ENCODE data around the gene COA1. TPM values are rescaled to one million over a fixed set of nuclear protein-coding genes. Genes with fewer than 3 reads are reported as not detected.

COA1 gene
- polyA plus RNA-seq, 1 donor (not counting 4 experiments of a cell fraction or from before 2014, with no cell fraction given) = 32.2 TPM

DNA sequence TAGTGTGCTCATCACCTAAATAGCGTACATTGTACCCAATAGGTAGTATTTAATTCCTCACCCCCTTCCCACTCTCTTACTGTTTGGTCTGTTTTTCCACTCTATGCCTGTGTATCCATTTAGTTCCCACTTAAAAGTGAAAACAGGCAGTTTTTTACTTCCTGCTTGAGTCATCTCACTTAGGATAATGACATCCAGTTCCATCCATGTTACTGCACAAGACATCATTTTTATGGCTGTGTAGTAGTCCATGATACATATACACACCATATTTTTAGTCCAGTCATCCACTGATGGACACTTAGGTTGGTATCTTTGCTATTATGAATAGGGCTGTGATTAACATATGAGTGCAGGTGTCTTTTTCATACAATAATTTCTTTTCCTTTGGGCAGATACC lies 136.3 kb downstream of the COA1 start:
- TF ChIP-seq, protein P1, sequence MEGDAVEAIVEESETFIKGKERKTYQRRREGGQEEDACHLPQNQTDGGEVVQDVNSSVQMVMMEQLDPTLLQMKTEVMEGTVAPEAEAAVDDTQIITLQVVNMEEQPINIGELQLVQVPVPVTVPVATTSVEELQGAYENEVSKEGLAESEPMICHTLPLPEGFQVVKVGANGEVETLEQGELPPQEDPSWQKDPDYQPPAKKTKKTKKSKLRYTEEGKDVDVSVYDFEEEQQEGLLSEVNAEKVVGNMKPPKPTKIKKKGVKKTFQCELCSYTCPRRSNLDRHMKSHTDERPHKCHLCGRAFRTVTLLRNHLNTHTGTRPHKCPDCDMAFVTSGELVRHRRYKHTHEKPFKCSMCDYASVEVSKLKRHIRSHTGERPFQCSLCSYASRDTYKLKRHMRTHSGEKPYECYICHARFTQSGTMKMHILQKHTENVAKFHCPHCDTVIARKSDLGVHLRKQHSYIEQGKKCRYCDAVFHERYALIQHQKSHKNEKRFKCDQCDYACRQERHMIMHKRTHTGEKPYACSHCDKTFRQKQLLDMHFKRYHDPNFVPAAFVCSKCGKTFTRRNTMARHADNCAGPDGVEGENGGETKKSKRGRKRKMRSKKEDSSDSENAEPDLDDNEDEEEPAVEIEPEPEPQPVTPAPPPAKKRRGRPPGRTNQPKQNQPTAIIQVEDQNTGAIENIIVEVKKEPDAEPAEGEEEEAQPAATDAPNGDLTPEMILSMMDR (optimal IDR thresholded peaks at IDR 0.05 in 1 of 3, IDR thresholded peaks at IDR 0.05 in 1 of 3, conservative IDR thresholded peaks at IDR 0.05 in 1 of 3; ENCODE audit: extremely low read depth in 1 of 3, insufficient read depth in 2 of 3, low read length in 3 of 3) = no peak
- TF ChIP-seq EZH2 (IDR thresholded peaks at IDR 0.05; ENCODE audit: low read length) = no peak
- Histone ChIP-seq H3K27me3 (ENCODE audit: control insufficient read depth, extremely low read depth, insufficient read depth, low read length) (no peaks in the 10 kb centered on the region), H3K36me3 (ENCODE audit: control insufficient read depth in 2 of 2, extremely low read depth in 1 of 2, insufficient read depth in 2 of 2, low read length in 2 of 2) (peaks cover 4 to 13% of the 10 kb centered on the region in 2 experiments), H3K27ac (ENCODE audit: control insufficient read depth, insufficient read depth, low read length) (no peak overlapping the region), H3K9ac (ENCODE audit: control insufficient read depth, extremely low read depth, insufficient read depth, low read length) (no peak overlapping the region), H3K4me3 (ENCODE audit: control insufficient read depth in 2 of 3, extremely low read depth in 1 of 3, insufficient read depth in 2 of 3, low read depth in 1 of 3, low read length in 3 of 3) (no peak overlapping the region), H3K79me2 (ENCODE audit: control insufficient read depth, insufficient read depth, low read length) (peaks cover 99% of the 10 kb centered on the region), H4K20me1 (ENCODE audit: control insufficient read depth, extremely low read depth, insufficient read depth, low read length) (peaks cover 32% of the 10 kb centered on the region), H3K9me3 (ENCODE audit: control insufficient read depth, low read depth, low read length) (no peaks in the 10 kb centered on the region), H3K4me2 (ENCODE audit: control insufficient read depth, extremely low read depth, insufficient read depth, low read depth, low read length) (peak overlapping the region; percentile 22), H2AFZ (ENCODE audit: control insufficient read depth, low read length) (no peak overlapping the region), H3K4me1 (ENCODE audit: control insufficient read depth, extremely low read depth, insufficient read depth, low read length) (peaks cover 54% of the 10 kb centered on the region), H3K9me1 (ENCODE audit: control insufficient read depth, extremely low read depth, insufficient read depth, low read length) (peaks cover 3% of the 10 kb centered on the region)
- DNase-seq (ENCODE audit: low read depth, low spot score) = no peak
- no peak for FAIRE-seq
- dilution Hi-C loops (cut with MboI; ENCODE audit: extremely low pct_ligation_motif_present, low sequenced_read_pairs) = no loop called here

DNA sequence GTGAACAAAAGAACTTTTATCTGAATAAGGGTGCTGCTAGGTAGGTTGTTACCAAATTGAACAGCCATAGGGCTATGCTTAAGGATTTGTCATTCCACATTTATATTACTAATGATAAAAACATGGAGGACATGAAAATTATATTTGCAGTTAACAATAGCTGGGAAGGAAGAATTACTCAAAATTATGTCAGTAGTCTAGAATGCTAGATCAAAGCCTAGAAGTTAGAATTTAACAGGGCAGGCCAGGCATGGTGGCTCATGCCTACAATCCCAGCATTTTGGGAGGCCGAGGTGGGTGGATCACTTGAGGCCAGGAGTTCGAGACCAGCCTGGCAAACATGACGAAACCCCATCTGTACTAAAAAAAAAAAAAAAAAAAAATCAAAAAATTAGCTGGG lies 137.0 kb downstream of the COA1 start:
- Histone ChIP-seq H3K4me1 (ENCODE audit: control insufficient read depth, extremely low read depth, insufficient read depth, low read length) (peaks cover 57% of the 10 kb centered on the region), H3K79me2 (ENCODE audit: control insufficient read depth, insufficient read depth, low read length) (peaks cover 99% of the 10 kb centered on the region), H3K9me3 (ENCODE audit: control insufficient read depth, low read depth, low read length) (no peaks in the 10 kb centered on the region), H4K20me1 (ENCODE audit: control insufficient read depth, extremely low read depth, insufficient read depth, low read length) (peaks cover 29% of the 10 kb centered on the region), H3K9ac (ENCODE audit: control insufficient read depth, extremely low read depth, insufficient read depth, low read length) (no peak overlapping the region), H2AFZ (ENCODE audit: control insufficient read depth, low read length) (no peak overlapping the region), H3K9me1 (ENCODE audit: control insufficient read depth, extremely low read depth, insufficient read depth, low read length) (peaks cover 3% of the 10 kb centered on the region), H3K4me3 (ENCODE audit: control insufficient read depth in 2 of 3, extremely low read depth in 1 of 3, insufficient read depth in 2 of 3, low read depth in 1 of 3, low read length in 3 of 3) (no peak overlapping the region), H3K27me3 (ENCODE audit: control insufficient read depth, extremely low read depth, insufficient read depth, low read length) (no peaks in the 10 kb centered on the region), H3K36me3 (ENCODE audit: control insufficient read depth in 2 of 2, extremely low read depth in 1 of 2, insufficient read depth in 2 of 2, low read length in 2 of 2) (peaks cover 2 to 13% of the 10 kb centered on the region in 2 experiments), H3K27ac (ENCODE audit: control insufficient read depth, insufficient read depth, low read length) (peak overlapping the region; percentile 76), H3K4me2 (ENCODE audit: control insufficient read depth, extremely low read depth, insufficient read depth, low read depth, low read length) (peak overlapping the region; percentile 22)
- DNase-seq (ENCODE audit: low read depth, low spot score) (no peak), FAIRE-seq (no peak)
- dilution Hi-C loops (cut with MboI; ENCODE audit: extremely low pct_ligation_motif_present, low sequenced_read_pairs) = no loop called here
- no peak for TF ChIP-seq EZH2 (IDR thresholded peaks at IDR 0.05; ENCODE audit: low read length)
- TF ChIP-seq, protein P1 (optimal IDR thresholded peaks at IDR 0.05 in 1 of 3, IDR thresholded peaks at IDR 0.05 in 1 of 3, conservative IDR thresholded peaks at IDR 0.05 in 1 of 3; ENCODE audit: extremely low read depth in 1 of 3, insufficient read depth in 2 of 3, low read length in 3 of 3) = no peak
